ENCODE results near the gene BRF1.

BRF1 gene

DNA sequence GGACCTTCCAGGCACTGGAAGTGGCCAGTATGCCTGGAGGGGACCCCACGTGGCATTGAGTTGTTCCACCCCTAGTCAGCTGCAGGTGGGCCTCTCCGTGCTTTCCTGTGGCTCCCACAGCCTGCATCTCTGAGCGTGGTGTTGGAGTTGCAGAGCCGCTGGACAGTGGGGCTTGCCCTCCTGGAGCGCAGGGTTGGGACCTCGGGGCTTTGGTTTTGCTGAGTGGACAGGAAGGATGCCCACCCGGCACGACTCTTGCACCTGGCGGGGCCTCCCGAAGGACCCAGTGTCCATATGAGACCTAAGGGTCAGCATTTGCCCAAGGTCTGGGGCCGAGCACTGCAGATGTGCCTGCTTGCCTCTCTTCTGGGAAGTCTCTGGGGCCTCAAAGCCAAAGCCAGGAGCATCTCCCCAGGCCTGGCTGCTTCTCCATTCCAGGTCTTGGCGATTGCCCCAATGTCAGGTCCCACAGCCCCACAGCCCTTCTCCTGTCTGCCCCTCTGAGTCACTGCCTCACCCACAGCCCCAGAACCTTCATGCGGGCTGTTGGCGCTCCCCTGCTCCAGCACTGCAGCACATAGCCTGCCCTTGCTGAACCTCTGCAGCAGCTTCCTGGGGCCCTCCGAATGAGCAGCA is 15.3 kb upstream of the BRF1 start:
- H3K4me3 Mint-ChIP-seq: peak overlapping the region; percentile 86 to 89 (median 88)
- H3K36me3 Mint-ChIP-seq (ENCODE audit: low read depth): peaks cover 6% of the 10 kb centered on the region
- peak overlapping the region; percentile 41 to 69 (median 47) for H3K27ac Mint-ChIP-seq
- peaks cover 28% of the 10 kb centered on the region for H3K4me1 Mint-ChIP-seq
- no peaks in the 10 kb centered on the region for H3K9me3 Mint-ChIP-seq
- TF ChIP-seq, protein P1, sequence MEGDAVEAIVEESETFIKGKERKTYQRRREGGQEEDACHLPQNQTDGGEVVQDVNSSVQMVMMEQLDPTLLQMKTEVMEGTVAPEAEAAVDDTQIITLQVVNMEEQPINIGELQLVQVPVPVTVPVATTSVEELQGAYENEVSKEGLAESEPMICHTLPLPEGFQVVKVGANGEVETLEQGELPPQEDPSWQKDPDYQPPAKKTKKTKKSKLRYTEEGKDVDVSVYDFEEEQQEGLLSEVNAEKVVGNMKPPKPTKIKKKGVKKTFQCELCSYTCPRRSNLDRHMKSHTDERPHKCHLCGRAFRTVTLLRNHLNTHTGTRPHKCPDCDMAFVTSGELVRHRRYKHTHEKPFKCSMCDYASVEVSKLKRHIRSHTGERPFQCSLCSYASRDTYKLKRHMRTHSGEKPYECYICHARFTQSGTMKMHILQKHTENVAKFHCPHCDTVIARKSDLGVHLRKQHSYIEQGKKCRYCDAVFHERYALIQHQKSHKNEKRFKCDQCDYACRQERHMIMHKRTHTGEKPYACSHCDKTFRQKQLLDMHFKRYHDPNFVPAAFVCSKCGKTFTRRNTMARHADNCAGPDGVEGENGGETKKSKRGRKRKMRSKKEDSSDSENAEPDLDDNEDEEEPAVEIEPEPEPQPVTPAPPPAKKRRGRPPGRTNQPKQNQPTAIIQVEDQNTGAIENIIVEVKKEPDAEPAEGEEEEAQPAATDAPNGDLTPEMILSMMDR (IDR thresholded peaks at IDR 0.05; ENCODE audit: unreplicated experiment in 3 of 3): no peak
- no peaks in the 10 kb centered on the region for H3K27me3 Mint-ChIP-seq (ENCODE audit: low read depth)

GRCh38 chr14:105315211-105315721 is 14.5 kb upstream of the BRF1 start:
- TF ChIP-seq, protein P1 (IDR thresholded peaks at IDR 0.05; ENCODE audit: unreplicated experiment in 3 of 3): no peak

GRCh38 chr14:105314287-105315200 is 13.7 kb upstream of the BRF1 start, which contains the start of gene PACS2:
Gene PACS2 (plus strand): TSS chr14:105314748. CDS start chr14:105314919, 171 bp downstream.
- peak within 1 kb of the TSS; percentile 95 to 98 (median 96) for H3K27ac Mint-ChIP-seq
- TF ChIP-seq, protein P1 (IDR thresholded peaks at IDR 0.05; ENCODE audit: unreplicated experiment in 3 of 3): no peak
- H3K36me3 Mint-ChIP-seq (ENCODE audit: low read depth): peaks cover 1% of the 10 kb centered on the region
- peak within 1 kb of the TSS; percentile 90 to 99 (median 91) for H3K4me3 Mint-ChIP-seq
- H3K9me3 Mint-ChIP-seq: no peaks in the 10 kb centered on the region
- peaks cover 25% of the 10 kb centered on the region for H3K4me1 Mint-ChIP-seq
- H3K27me3 Mint-ChIP-seq (ENCODE audit: low read depth): no peaks in the 10 kb centered on the region

More at GRCh38 chr14:105315211-105315721, 14.5 kb upstream of the BRF1 start:
- peaks cover 28% of the 10 kb centered on the region for H3K4me1 Mint-ChIP-seq
- H3K27me3 Mint-ChIP-seq (ENCODE audit: low read depth): no peaks in the 10 kb centered on the region
- H3K27ac Mint-ChIP-seq: peak overlapping the region; percentile 41 to 69 (median 47)
- H3K4me3 Mint-ChIP-seq: peak overlapping the region; percentile 86 to 89 (median 88)
- H3K9me3 Mint-ChIP-seq: no peaks in the 10 kb centered on the region
- H3K36me3 Mint-ChIP-seq (ENCODE audit: low read depth): peaks cover 3% of the 10 kb centered on the region

GRCh38 chr14:105313381-105314286 is 12.8 kb upstream of the BRF1 start:
- peaks cover 22% of the 10 kb centered on the region for H3K4me1 Mint-ChIP-seq
- no peaks in the 10 kb centered on the region for H3K36me3 Mint-ChIP-seq (ENCODE audit: low read depth)
- H3K4me3 Mint-ChIP-seq: peak overlapping the region; percentile 90 to 99 (median 91)
- TF ChIP-seq, protein P1 (IDR thresholded peaks at IDR 0.05; ENCODE audit: unreplicated experiment in 3 of 3): no peak
- H3K9me3 Mint-ChIP-seq: no peaks in the 10 kb centered on the region
- H3K27ac Mint-ChIP-seq: peak overlapping the region; percentile 95 to 98 (median 96)
- H3K27me3 Mint-ChIP-seq (ENCODE audit: low read depth): no peaks in the 10 kb centered on the region

DNA sequence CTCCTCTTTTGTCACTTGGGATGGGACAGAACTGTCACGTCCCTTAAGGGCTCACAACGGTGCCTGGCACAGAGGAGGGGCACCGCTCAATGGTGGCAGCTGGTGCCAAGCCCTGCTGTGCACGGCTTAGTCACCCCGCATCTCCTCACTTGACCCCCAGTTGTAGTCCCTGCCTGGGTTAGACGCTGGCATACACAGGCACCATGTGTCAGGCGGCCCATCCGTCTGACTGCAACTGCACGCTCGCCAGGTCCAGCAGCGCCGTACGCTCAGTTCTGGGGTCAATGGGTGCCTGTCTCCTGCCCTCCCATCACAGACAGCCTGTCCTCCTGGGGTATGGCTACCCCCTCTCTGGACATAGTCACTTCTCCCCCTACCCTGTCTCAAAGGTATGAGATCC is 12.2 kb upstream of the BRF1 start:
- Mint-ChIP-seq H3K4me1 (peaks cover 22% of the 10 kb centered on the region), H3K4me3 (peak overlapping the region; percentile 90 to 99 (median 91)), H3K27me3 (ENCODE audit: low read depth) (no peaks in the 10 kb centered on the region), H3K9me3 (no peaks in the 10 kb centered on the region), H3K36me3 (ENCODE audit: low read depth) (no peaks in the 10 kb centered on the region), H3K27ac (peak overlapping the region; percentile 95 to 98 (median 96))
- TF ChIP-seq, protein P1 (IDR thresholded peaks at IDR 0.05; ENCODE audit: unreplicated experiment in 3 of 3): no peak
